ENCODE data around the gene TACSTD2. TPM values are rescaled to one million over a fixed set of nuclear protein-coding genes. Genes with fewer than 3 reads are reported as not detected.

Gene TACSTD2
- total RNA-seq, 1 experiment from 2014 or later, result 1.2 TPM

DNA sequence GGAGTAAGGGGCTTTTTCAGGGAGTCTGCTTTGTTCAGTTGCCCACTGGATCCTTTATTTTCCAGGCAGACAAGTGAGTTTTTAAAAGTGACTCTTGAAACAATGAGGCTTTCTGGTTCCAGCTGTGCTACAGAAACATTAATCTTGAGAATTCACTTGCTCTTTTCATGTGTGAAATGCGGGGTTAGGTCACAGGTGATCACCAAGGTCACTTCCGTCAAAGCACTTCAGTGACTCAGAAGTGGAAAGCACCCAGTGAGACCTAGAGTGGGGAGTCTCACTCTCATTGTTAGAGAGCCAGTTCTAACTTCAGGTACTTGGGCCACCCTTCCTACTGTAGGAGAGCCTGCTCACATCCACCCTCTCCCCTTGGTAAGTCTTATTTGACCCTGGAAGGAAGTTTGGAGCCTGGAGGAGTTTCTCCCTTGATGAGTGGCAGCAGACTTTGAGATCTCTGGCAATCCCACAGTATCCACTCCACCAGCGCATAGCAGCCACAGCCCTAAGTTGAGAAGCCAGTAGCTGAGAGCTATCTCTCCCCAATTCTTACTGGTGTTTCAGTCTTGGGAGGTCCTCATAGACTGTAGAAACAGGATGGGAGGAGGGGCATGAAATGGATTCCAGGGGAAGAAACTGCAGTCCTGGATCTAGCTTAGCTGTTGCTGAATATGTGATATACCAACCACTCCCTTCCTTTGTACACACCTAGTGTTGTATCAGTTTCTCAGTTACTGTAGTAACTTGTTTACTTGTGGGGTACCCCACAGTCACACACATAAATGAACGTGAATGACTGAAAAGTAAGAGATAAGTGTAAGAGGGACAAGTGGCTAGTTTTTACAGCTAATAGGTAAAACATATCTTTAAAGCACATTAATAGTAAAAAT is 3.1 kb downstream of the TACSTD2 start:
- H4K91ac ChIP-seq (ENCODE audit: insufficient read length, low read depth, low read length), result no peak overlapping the region
- no peak overlapping the region for H2BK5ac ChIP-seq (ENCODE audit: insufficient read length, low read length)
- H3K27me3 ChIP-seq (ENCODE audit: insufficient read depth, low read length), result peaks cover 15% of the 10 kb centered on the region; the same call in 1 of the 2 replicates
- no peak overlapping the region for H2AFZ ChIP-seq (ENCODE audit: low read length)
- H3K23me2 ChIP-seq (ENCODE audit: insufficient read length, low read depth, low read length, poor library complexity, severe bottlenecking), result peaks cover 5% of the 10 kb centered on the region
- Mint-ChIP-seq H3K4me1 (peaks cover 23 to 29% of the 10 kb centered on the region in 2 experiments), H3K27ac (no peak overlapping the region), H3K9me3 (peaks cover 0 to 9% of the 10 kb centered on the region in 2 experiments; a peak in 2 of 5 replicates), H3K27me3 (ENCODE audit: low read depth) (peaks cover 41% of the 10 kb centered on the region), H3K36me3 (ENCODE audit: insufficient read depth in 1 of 3, low read depth in 3 of 3) (peaks cover 0 to 9% (median 4%) of the 10 kb centered on the region in 3 experiments; a peak in 3 of 7 replicates), H3K4me3 (no peak overlapping the region)
- no peak overlapping the region for H3K14ac ChIP-seq (ENCODE audit: insufficient read depth, low read length)
- H3K79me1 ChIP-seq (ENCODE audit: insufficient read depth, low read depth, low read length, poor library complexity, severe bottlenecking), result no peaks in the 10 kb centered on the region
- peaks cover 2% of the 10 kb centered on the region; the same call in 1 of the 2 replicates for H3K4me1 ChIP-seq (ENCODE audit: insufficient read depth, low read length)
- H3K4me2 ChIP-seq (ENCODE audit: insufficient read depth, insufficient read length, low read length), result no peak overlapping the region
- TF ChIP-seq, protein P1, sequence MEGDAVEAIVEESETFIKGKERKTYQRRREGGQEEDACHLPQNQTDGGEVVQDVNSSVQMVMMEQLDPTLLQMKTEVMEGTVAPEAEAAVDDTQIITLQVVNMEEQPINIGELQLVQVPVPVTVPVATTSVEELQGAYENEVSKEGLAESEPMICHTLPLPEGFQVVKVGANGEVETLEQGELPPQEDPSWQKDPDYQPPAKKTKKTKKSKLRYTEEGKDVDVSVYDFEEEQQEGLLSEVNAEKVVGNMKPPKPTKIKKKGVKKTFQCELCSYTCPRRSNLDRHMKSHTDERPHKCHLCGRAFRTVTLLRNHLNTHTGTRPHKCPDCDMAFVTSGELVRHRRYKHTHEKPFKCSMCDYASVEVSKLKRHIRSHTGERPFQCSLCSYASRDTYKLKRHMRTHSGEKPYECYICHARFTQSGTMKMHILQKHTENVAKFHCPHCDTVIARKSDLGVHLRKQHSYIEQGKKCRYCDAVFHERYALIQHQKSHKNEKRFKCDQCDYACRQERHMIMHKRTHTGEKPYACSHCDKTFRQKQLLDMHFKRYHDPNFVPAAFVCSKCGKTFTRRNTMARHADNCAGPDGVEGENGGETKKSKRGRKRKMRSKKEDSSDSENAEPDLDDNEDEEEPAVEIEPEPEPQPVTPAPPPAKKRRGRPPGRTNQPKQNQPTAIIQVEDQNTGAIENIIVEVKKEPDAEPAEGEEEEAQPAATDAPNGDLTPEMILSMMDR (conservative IDR thresholded peaks at IDR 0.05), result no peak
- H4K5ac ChIP-seq (ENCODE audit: insufficient read length, low read depth, low read length), result no peak overlapping the region
- no CpG with 5 or more reads among the region's 4 CpGs for WGBS (ENCODE audit: extremely low coverage, insufficient read length, low lambda C conversion rate)
- no peak overlapping the region for H3K56ac ChIP-seq (ENCODE audit: insufficient read length, low read depth, low read length)
- H2BK15ac ChIP-seq (ENCODE audit: low read depth, low read length), result no peak overlapping the region
- H3K4ac ChIP-seq (ENCODE audit: low read depth, low read length), result no peak overlapping the region
- no peak overlapping the region for H2AK5ac ChIP-seq (ENCODE audit: insufficient read length, low read length)
- H4K8ac ChIP-seq (replicated peaks; ENCODE audit: insufficient read length, low read depth, low read length), result no peak overlapping the region
- H3K18ac ChIP-seq (ENCODE audit: insufficient read length, low read depth, low read length), result no peak overlapping the region
- no peak for DNase-seq
- H2BK20ac ChIP-seq (ENCODE audit: low read depth, low read length, poor library complexity, severe bottlenecking), result no peak overlapping the region
- H3T11ph ChIP-seq (ENCODE audit: low read length), result no peak overlapping the region
- no peak overlapping the region for H2BK12ac ChIP-seq (ENCODE audit: insufficient read length, low read depth, low read length)
- no peak overlapping the region for H3K23ac ChIP-seq (ENCODE audit: insufficient read length, low read depth, low read length)
- H3K79me2 ChIP-seq (ENCODE audit: insufficient read depth, low read length), result no peaks in the 10 kb centered on the region
- no peak overlapping the region for H2BK120ac ChIP-seq (ENCODE audit: low read depth, low read length, poor library complexity, severe bottlenecking)
- no peaks in the 10 kb centered on the region for H4K20me1 ChIP-seq (ENCODE audit: control insufficient read depth, insufficient read depth, insufficient read length)
- no peak overlapping the region for H3K9ac ChIP-seq (ENCODE audit: extremely low read depth, insufficient read length, low read length)
- no peak overlapping the region for H3K27ac ChIP-seq (ENCODE audit: insufficient read length, low read depth, low read length)
- no peaks in the 10 kb centered on the region for H3K9me3 ChIP-seq (ENCODE audit: control insufficient read depth, low read depth, low read length)
